C4-2B (cell line): ENCODE results near the gene FHIT.
"Not testable (repeated sequence)": the region's sequence is repeated elsewhere in the genome, so short reads cannot be mapped to it uniquely, and the experiment has no call there.

Source experiments
- H3K27ac ChIP-seq: fragments of 450-650 bp; 2 replicates; pipeline ENCODE4 v1.5.1; 2017
- CTCF ChIP-seq: fragments of 450-650 bp; conservative IDR thresholded peaks from 2 replicates; pipeline ENCODE4 v1.5.1; 2017; ENCODE audit warnings: mild to moderate bottlenecking
- ZFX ChIP-seq: fragments of 450-650 bp; IDR thresholded peaks from 2 replicates; pipeline ENCODE4 v1.6.1; 2017

Gene FHIT

GRCh38 chr3:60674870-60675269 lies 576.4 kb downstream of the FHIT start:
- no peak overlapping the region for H3K27ac ChIP-seq
- no peak for TF ChIP-seq ZFX

- no peak overlapping the region for H3K27ac ChIP-seq
- TF ChIP-seq ZFX (no peak), CTCF (no peak)
Observed at GRCh38 chr3:60673123-60673522, 578.1 kb downstream of the FHIT start.

GRCh38 chr3:60672337-60672736 lies 578.9 kb downstream of the FHIT start:
- H3K27ac ChIP-seq: not testable (repeated sequence)

GRCh38 chr3:60669636-60670035 lies 581.6 kb downstream of the FHIT start:
- H3K27ac ChIP-seq: no peak overlapping the region
- TF ChIP-seq CTCF (no peak), ZFX (no peak)

GRCh38 chr3:60660026-60660425 lies 591.2 kb downstream of the FHIT start:
- no peak overlapping the region for H3K27ac ChIP-seq
- TF ChIP-seq CTCF (no peak), ZFX (no peak)

GRCh38 chr3:60659098-60659497 lies 592.2 kb downstream of the FHIT start:
- no peak overlapping the region for H3K27ac ChIP-seq
- no peak for TF ChIP-seq CTCF
- no peak for TF ChIP-seq ZFX

- H3K27ac ChIP-seq: no peak overlapping the region
- TF ChIP-seq ZFX: no peak
- no peak for TF ChIP-seq CTCF
Observed at GRCh38 chr3:60657972-60658371, 593.3 kb downstream of the FHIT start.

- TF ChIP-seq CTCF (no peak), ZFX (no peak)
- H3K27ac ChIP-seq: no peak overlapping the region
Observed at GRCh38 chr3:60652829-60653228, 598.4 kb downstream of the FHIT start.

- no peak overlapping the region for H3K27ac ChIP-seq
- TF ChIP-seq CTCF (no peak), ZFX (no peak)
Observed at GRCh38 chr3:60651799-60652198, 599.5 kb downstream of the FHIT start.
